CD4-positive, alpha-beta T cell treated with Interleukin-6 for 4 hours (primary cell): ENCODE measurements around the gene TMEM221.
A peak's percentile ranks its signal among the peaks of the same experiment; 100 is the strongest.

ENCODE experiments used
- DNase-seq: peaks from one replicate; pipeline ENCODE4 v3.0.0-alpha.2; 2020; ENCODE audit warnings: mixed read lengths

Gene TMEM221

DNA sequence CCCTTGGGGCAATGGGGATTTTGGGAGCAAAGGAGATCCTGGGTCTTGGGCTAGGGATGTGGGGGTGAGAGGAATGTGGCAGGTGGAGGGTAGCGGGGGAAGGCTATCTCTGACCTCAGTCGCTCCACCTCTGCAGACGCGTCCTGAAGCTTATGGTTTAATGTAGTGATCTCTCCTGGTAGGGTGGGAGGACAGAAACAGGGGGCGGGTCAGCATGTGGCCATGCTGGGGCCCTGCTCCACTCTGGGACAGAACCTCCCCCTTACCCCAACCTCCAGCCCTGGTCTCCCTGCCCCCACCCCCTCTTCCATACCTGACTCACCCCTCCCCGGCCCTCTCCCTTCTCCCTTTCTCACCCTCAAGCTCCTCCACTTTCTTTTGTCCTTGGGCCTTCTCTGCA, 44.5 kb downstream of the TMEM221 start:
- peak; percentile 19 for DNase-seq

DNA sequence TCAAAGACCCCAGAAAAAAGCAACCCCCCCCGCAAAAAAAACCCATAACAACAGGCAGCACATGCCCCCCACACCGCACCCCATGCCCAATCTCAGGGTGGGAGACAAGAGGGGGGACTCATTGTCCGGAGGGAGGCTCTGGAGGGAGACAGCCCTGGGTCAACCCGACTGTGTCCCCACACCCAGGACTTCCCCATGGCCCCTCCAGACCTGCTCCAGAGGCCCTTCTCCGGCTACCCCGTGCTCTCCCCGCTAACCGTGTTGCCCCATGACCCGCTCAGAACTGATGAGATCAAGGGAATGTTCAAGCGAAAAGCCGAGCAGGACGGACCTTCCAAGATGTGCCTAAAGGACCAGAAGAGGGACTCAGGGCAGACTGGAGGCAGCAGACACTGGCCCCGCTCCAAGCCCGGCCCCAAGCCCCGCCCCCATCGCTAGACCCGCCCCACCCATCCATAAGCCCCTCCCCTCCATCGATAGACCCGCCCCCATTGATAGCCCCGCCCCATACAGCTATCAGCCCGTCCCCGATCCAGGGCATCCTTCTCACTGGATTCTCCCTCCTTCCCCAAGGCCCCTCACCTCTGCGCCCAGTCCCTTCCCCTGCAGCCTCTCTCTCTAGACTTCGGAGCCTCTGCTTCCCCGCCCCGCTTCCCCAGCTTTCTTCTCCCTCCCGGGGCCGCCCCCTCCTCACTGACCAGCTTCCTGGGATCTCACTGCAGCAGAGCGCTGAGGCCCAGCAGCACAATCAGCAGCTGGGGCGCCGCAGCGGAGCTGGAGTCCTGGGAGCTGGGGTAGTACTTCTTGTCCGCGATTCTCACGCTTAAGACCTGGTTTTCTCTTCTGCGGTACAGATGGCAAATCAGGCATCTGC, 45.2 kb downstream of the TMEM221 start:
- DNase-seq = peak; percentile 36

DNA sequence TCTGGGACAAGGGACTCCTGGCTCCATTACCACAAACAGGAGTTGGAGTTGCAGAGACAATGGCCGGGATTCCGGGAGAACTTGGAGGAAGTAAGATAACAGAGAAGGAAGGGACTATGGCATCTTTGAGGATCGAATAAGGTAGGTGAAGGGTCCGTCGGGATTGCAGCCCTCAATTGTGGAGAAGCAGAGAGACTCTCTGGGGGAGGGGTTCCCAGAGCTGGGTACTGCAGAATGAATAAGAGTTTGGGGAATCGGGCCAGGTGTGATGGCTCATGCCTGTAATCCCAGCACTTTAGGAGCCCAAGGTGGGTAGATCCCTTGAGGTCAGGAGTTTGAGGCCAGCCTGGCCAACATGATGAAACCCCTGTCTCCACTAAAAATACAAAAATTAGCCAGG, 46.8 kb downstream of the TMEM221 start:
- no peak for DNase-seq

DNA sequence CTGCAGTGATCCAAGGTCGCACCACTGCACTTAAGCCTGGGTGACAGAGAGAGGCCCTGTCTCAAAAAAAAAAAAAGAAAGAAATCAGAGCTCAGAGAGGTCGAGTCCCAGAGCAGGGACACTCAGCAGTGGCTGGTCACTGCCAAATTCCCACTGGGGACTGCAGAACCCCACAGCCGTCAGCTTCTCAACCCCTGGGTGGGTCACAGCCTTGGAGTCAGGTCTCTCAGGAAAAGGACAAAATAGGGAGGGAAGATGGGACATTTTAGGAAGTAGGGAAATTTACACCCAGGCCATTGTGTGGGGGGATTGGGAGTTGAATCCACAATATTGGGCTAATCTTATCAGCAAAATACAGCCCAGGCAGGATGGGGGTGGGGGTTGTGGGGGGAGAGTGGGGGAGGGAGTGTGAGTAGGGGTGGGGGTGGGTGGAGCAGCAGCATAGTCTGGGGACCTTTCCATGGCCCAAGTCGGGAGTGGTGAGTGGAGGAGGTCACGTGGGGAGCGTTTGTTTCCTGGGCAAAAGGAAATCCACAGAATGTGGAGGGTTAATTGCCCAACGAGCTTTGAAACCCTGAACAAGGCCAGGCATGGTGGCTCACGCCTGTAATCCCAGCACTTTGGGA, 49.5 kb downstream of the TMEM221 start:
- DNase-seq = no peak

DNA sequence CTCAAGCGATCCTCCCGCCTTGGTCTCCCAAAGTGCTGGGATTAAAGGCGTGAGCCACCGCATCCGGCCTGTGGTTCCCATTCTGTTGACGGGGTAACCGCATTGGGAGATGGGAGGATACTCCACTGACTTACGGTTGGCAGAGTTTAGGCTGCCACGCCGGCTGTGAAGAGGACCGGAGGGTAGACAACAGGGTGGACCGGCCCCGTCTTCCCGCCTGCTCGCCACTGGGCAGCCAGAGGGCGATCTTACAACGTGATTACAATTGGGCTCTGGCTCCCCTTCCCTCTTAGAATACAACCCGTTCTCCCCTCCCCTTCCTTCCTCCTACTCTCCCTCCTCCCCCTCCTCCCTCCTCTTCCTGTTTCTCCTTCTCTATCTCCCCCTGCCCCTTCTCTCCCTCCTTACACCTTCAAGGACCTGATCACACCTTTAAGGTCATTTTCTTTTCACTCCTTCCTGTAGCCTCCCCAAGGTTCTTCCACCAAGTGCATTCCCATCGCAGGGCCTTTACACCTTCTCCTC, 53.5 kb downstream of the TMEM221 start:
- peak; percentile 86 for DNase-seq

DNA sequence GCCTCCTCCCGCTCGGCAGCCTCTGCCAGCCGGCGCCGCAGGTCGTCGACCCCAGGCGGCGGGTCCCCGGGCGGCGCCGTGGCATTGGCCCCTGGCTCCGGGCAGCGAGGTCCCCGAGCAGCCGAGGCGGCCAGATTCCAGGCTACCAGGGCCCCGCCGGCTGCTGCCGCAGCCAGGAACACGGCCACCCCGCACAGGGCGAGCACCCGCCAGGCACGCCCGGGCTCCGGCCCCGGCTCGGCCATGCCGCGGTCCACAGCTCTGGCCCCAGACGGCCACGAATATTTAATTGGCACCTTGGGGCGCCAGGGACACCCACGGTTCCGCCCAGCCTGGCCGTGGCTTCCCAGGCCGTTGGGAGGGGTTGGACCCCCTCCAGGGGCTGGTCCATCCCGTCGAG, 54.6 kb downstream of the TMEM221 start, which contains the start of gene CCDC194:
Gene CCDC194, minus strand, starts transcription at position 283 of the 400 bp plus-strand sequence. Its CDS starts 38 bp downstream, at position 245.
- no peak for DNase-seq

DNA sequence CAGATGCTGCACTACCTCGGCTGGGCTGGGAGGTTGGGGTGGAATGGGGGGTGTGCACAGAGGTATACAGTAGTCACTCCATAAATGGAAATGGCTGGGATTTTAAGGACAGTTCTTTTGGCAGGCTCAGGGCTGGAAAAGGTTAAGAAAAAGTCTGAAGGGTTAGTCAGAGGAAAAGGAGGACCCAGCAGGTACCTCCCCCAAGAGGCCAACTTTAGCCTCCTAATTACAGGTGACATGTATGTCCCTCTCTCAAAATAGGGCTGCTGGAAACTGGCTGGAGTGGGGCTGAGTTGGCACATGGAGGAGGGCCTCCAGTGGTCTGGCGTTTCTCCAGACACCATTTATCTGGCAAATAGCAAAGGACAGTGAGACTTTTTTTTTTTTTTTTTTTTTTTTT, 55.5 kb downstream of the TMEM221 start:
- DNase-seq = no peak

DNA sequence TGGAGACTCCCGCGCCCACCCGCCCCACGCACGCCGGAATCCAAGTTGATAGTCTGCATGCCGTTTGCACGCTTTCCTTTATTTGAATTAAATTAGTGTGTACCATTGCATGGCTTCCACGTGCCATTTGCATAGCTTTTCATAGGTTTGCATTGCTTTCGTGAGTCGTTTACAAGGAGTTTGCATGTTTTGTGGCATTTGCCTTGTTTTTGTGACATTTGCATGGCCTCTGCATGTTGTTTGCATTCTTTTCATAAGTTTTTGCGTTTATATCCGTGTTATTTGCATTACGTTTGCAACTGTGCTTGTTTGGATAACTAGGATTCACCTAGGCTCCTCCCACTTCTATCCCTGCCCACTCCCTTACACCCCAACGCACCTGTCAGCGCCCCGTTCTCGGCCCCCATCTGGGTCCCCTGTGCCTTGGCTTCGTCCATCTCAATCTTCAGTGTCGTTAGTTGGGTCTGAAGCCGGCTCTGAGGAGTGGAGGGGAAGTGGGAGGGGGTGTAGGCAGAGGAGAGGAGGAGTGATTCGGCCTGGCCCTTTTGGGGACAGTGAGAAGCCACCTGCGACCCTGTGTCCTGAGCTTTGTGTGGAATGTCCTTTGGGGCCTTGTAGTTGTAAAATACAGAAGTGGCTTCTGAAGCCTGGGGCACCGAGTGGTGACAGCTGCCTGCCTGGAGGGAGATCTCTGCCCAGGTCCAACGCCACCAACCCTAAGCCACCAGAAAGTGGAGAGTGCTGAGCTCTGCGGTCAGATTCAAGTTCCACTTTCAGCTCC, 56.9 kb downstream of the TMEM221 start:
- peak; percentile 5 for DNase-seq

DNA sequence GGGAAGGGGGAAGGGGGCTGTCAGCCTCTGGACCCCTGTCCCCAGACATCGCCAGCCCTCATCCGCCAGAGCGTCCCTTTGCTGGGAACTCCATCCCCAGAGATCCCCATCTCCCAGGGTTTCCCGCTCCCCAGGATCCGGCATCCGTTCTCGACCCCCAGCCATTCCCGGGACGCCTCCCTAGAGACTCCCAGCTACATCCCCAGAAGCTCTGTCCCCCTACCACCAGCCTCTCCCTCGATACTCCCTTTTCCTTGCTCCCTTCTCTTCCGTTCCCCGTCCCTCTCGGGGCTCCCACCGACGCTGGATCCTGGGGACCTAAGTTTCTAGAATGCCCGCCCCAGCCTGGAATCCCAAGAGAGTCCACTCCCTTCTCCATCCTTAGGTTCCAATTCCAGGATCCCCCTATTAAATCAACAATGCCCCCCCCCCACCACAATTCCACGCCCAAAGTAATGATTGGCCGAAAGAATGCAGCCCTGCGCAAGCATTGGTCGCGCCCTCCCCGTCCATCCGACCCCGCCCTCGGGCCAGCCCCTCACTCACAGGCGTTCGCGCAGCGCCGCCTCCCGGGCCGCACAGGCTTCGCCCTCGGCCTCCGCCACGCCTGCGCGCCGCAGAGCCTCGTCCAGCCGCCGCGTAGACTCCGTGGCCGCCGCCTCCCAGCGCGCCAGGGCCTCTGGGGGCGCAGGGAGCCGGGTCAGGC, 57.6 kb downstream of the TMEM221 start:
- DNase-seq = peak; percentile 95

DNA sequence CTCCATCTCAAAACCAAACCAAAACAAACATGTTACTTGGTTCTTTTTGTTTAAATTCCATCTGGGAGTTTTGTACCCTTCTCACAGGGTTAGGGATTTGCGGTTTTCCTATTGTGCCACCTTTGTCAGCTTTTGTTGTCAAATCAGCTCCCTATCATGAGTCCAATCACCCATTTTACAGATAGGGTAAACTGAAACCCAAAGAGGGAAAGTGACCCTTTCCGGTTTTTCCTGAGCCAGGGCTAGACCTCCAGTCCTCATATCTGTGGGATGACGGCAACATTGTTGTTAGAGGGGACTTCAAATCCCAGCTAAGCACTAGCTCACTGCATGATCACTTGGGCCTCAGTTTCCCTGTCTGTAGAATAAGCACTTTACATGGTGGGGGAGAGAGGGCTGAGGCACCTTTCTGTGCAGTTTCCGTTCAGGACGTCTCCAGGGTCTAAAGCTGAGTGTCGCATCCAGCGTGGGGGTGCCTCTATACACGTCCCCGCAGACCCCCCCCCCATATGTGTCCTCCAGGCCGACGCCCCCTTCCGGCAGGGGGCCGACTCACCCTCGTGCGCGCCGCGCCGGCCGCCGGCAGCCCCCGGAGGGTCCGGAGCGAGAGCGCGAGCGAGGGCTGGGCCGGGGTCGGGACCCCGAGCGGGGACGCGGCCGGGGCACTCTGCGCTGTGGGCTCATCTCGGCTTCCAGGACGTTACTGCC, 58.4 kb downstream of the TMEM221 start:
- DNase-seq = peak; percentile 30

DNA sequence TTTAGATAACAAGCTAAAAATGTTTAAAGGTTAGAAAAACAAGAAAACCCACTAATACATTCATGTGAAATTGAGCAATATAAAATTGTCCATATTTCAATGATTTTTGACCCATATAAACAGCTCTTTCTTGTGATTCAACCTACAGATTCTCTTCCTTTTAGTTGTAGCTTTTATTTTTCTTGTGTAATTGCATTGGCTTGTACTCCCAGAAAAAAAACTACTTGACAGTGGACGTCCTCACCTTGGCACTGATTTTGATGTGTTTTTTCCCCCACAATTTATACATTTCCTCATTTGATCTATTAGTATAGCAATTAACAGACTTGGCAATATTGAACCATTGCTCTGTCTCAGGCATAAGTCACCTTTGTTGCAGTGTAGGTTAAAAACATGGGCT, 59.2 kb downstream of the TMEM221 start:
- DNase-seq = no peak

DNA sequence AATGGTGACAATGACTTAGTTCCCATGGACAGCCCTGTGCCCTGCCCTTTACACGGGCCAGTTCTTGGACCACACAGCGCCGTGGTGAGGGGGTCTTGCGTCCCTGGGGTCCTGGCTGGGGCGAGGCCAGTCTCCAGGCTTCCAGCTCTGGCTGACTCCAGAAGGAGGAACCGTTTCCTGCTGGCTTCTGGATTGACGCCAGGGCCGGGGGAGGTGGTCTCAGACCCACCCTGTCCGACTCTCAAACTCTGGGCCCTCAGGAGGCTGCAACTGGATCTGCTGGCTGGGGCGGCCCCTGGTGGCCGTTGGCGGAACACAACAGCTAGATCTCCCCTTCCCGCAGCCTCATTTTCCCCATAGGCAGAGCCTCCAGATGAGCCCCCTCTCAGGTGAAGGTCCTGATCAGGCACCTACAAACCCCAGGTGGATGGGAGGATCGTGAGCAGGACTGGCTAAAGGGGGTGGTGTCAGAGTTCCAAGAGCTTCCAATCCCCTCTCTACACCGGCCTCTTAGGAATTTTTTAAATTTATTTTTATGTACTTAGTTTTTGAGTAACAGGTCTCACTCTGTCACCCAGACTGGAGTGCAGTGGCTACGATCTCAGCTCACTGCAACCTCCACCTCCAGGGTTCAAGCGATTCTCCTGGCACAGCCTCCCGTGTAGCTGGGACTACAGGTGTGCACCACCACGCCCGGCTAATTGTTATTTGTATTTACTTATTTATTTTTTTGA, 62.4 kb downstream of the TMEM221 start:
- DNase-seq = peak; percentile 76
